Caco-2 (cell line): ENCODE measurements around the gene SCFD2. TPM values are rescaled to one million over a fixed set of nuclear protein-coding genes. Genes with fewer than 3 reads are reported as not detected.

Experiments
- BruUV-seq: library from RNA; stranded (reverse); fragments of 400-500 nt; replicated peaks from 2 replicates; lab custom pipeline; 2021; lab: Mats Ljungman, UMichigan
- CTCF ChIA-PET: fragments of 300-600 bp; sonication (Branson Sonifier 250); formaldehyde crosslinking; loops from one replicate; lab custom pipeline; 2022; ENCODE audit warnings: antibody characterized with exemption; lab: Charles Lee
- POLR2A ChIA-PET: fragments of 300-600 bp; sonication (Branson Sonifier 250); formaldehyde crosslinking; loops from one replicate; lab custom pipeline; 2022; ENCODE audit warnings: antibody characterized with exemption; lab: Charles Lee
- DNase-seq, 2 experiments: peaks; one replicate each; pipeline versions ENCODE4 v3.0.0 to v3.0.0-alpha.2; 2020 to 2022
- H3K27me3 ChIP-seq: replicated peaks from 2 replicates; pipeline ENCODE4 v1.6.0; 2011; ENCODE audit warnings: low read length; ENCODE audit not compliant: control insufficient read depth, insufficient read depth
- H3K36me3 ChIP-seq: 2 replicates; pipeline ENCODE4 v1.5.1; 2011; ENCODE audit warnings: low read length; ENCODE audit not compliant: control insufficient read depth, insufficient read depth
- H3K4me1 ChIP-seq: fragments of 250-450 bp; sonication (Bioruptor Pico); 2 replicates; pipeline ENCODE4 v1.5.1; 2020; ENCODE audit warnings: mild to moderate bottlenecking
- H3K4me3 ChIP-seq: 2 replicates; pipeline ENCODE4 v1.5.1; 2011; ENCODE audit warnings: low read depth, mild to moderate bottlenecking, control low read depth, low read length
- H3K9me3 ChIP-seq: fragments of 250-450 bp; sonication (Bioruptor Pico); 2 replicates; pipeline ENCODE4 v1.5.1; 2020; ENCODE audit warnings: mild to moderate bottlenecking, moderate library complexity
- H3K27ac Mint-ChIP-seq: one replicate; pipeline ENCODE4 v1.8.0; 2022; ENCODE audit warnings: mixed read lengths; ENCODE audit not compliant: unreplicated experiment
- H3K27me3 Mint-ChIP-seq: one replicate; pipeline ENCODE4 v1.8.0; 2022; ENCODE audit warnings: mixed read lengths; ENCODE audit not compliant: insufficient read depth, unreplicated experiment
- H3K36me3 Mint-ChIP-seq: one replicate; pipeline ENCODE4 v1.8.0; 2022; ENCODE audit warnings: mild to moderate bottlenecking, mixed read lengths; ENCODE audit not compliant: insufficient read depth, unreplicated experiment
- H3K4me1 Mint-ChIP-seq: one replicate; pipeline ENCODE4 v1.8.0; 2022; ENCODE audit warnings: low read depth, mixed read lengths; ENCODE audit not compliant: unreplicated experiment
- H3K4me3 Mint-ChIP-seq: one replicate; pipeline ENCODE4 v1.8.0; 2022; ENCODE audit warnings: mild to moderate bottlenecking, moderate library complexity, mixed read lengths; ENCODE audit not compliant: unreplicated experiment
- H3K9me3 Mint-ChIP-seq: one replicate; pipeline ENCODE4 v1.8.0; 2022; ENCODE audit warnings: mixed read lengths; ENCODE audit not compliant: unreplicated experiment
- CTCF ChIP-seq, 2 experiments: fragments of 200-600 bp in 1 of 2; IDR thresholded peaks; 1 replicate in 1 of 2; 2 replicates in 1 of 2; pipeline versions ENCODE4 v1.5.1 to v1.8.0; 2011 to 2022; ENCODE audit warnings: antibody characterized with exemption in 1 of 2, control low read depth in 1 of 2, inconsistent platforms in 1 of 2, low read depth in 1 of 2, low read length in 1 of 2, mild to moderate bottlenecking in 1 of 2, moderate library complexity in 1 of 2; ENCODE audit not compliant: insufficient read depth in 1 of 2, severe bottlenecking in 1 of 2, unreplicated experiment in 1 of 2
- intact Hi-C: fragments of 100-400 bp; cut with micrococcal nuclease; formaldehyde crosslinking; loops from one replicate; pipeline ENCODE4 v1.10.0; 2022; ENCODE audit not compliant: unreplicated experiment
- total RNA-seq: library from RNA; stranded (reverse); gene quantifications from 2 replicates; pipeline ENCODE4 v1.2.3, GENCODE V29; 2022

Gene SCFD2
- total RNA-seq, 1 experiment from 2014 or later = 12.2 TPM

- Histone ChIP-seq H3K9me3 (no peaks in the 10 kb centered on the region), H3K4me1 (peaks cover 41% of the 10 kb centered on the region), H3K27me3 (no peaks in the 10 kb centered on the region), H3K36me3 (no peaks in the 10 kb centered on the region), H3K4me3 (no peak overlapping the region)
- Mint-ChIP-seq H3K27ac (no peak overlapping the region), H3K27me3 (no peaks in the 10 kb centered on the region), H3K4me1 (peaks cover 15% of the 10 kb centered on the region), H3K36me3 (no peaks in the 10 kb centered on the region), H3K9me3 (no peaks in the 10 kb centered on the region), H3K4me3 (no peak overlapping the region)
- no peak for DNase-seq
- TF ChIP-seq CTCF (IDR thresholded peaks at IDR 0.05; ENCODE audit: insufficient read depth in 1 of 2, low read depth in 1 of 2, low read length in 1 of 2, severe bottlenecking in 1 of 2, unreplicated experiment in 1 of 2) = no peak
- CTCF ChIA-PET = no interaction called here
- BruUV-seq = no TSS peak
- intact Hi-C loops = loop anchor here (5.0 to 10.0 kb wide), 5 partner anchors 361 to 891 kb away; partner anchors contain the start of genes FIP1L1 and LNX1
- POLR2A ChIA-PET = no interaction called here
These were observed 349.6 kb downstream of the SCFD2 start for GRCh38 chr4:53016099-53016820.

GRCh38 chr4:53015681-53016080 is 350.2 kb downstream of the SCFD2 start:
- peaks cover 38% of the 10 kb centered on the region for H3K4me1 ChIP-seq
- BruUV-seq = no TSS peak
- POLR2A ChIA-PET = no interaction called here

GRCh38 chr4:53014881-53015280 is 351.0 kb downstream of the SCFD2 start:
- ChIA-PET CTCF (no interaction called here), POLR2A (no interaction called here)
- H3K9me3 Mint-ChIP-seq = no peaks in the 10 kb centered on the region
- H3K27me3 Mint-ChIP-seq = no peaks in the 10 kb centered on the region
- H3K4me1 Mint-ChIP-seq = peaks cover 11% of the 10 kb centered on the region
- peaks cover 31% of the 10 kb centered on the region for H3K4me1 ChIP-seq
- TF ChIP-seq CTCF (IDR thresholded peaks at IDR 0.05; ENCODE audit: insufficient read depth in 1 of 2, low read depth in 1 of 2, low read length in 1 of 2, severe bottlenecking in 1 of 2, unreplicated experiment in 1 of 2) = no peak
- H3K4me3 Mint-ChIP-seq = no peak overlapping the region
- H3K36me3 ChIP-seq = no peaks in the 10 kb centered on the region
- H3K4me3 ChIP-seq = no peak overlapping the region
- BruUV-seq = no TSS peak
- H3K36me3 Mint-ChIP-seq = no peaks in the 10 kb centered on the region
- intact Hi-C loops = loop anchor here (1.0 to 10.0 kb wide), 7 partner anchors 298 to 892 kb away; partner anchors contain the start of genes FIP1L1 and LNX1
- H3K9me3 ChIP-seq = no peaks in the 10 kb centered on the region
- no peak for DNase-seq
- H3K27ac Mint-ChIP-seq = no peak overlapping the region
- no peaks in the 10 kb centered on the region for H3K27me3 ChIP-seq

More at GRCh38 chr4:53015681-53016080, 350.2 kb downstream of the SCFD2 start:
- Histone ChIP-seq H3K36me3 (no peaks in the 10 kb centered on the region), H3K4me3 (no peak overlapping the region), H3K9me3 (no peaks in the 10 kb centered on the region), H3K27me3 (no peaks in the 10 kb centered on the region)
- Mint-ChIP-seq H3K27me3 (no peaks in the 10 kb centered on the region), H3K4me3 (no peak overlapping the region), H3K27ac (no peak overlapping the region), H3K9me3 (no peaks in the 10 kb centered on the region), H3K4me1 (peaks cover 13% of the 10 kb centered on the region), H3K36me3 (no peaks in the 10 kb centered on the region)
- CTCF ChIA-PET = no interaction called here
- intact Hi-C loops = loop anchor here (1.0 to 10.0 kb wide), 7 partner anchors 298 to 892 kb away; partner anchors contain the start of genes FIP1L1 and LNX1
- DNase-seq = peak in 1 of 2 experiments; percentile 44
- TF ChIP-seq CTCF (IDR thresholded peaks at IDR 0.05; ENCODE audit: insufficient read depth in 1 of 2, low read depth in 1 of 2, low read length in 1 of 2, severe bottlenecking in 1 of 2, unreplicated experiment in 1 of 2) = peak; percentile 70 to 74
